ENCODE results near the gene HLF. TPM values are rescaled to one million over a fixed set of nuclear protein-coding genes. Genes with fewer than 3 reads are reported as not detected.

Gene HLF
- total and polyA plus RNA-seq, 2 donors (not counting 1 experiment from before 2014, with no cell fraction given): 0.10 TPM; not detected in 1

DNA sequence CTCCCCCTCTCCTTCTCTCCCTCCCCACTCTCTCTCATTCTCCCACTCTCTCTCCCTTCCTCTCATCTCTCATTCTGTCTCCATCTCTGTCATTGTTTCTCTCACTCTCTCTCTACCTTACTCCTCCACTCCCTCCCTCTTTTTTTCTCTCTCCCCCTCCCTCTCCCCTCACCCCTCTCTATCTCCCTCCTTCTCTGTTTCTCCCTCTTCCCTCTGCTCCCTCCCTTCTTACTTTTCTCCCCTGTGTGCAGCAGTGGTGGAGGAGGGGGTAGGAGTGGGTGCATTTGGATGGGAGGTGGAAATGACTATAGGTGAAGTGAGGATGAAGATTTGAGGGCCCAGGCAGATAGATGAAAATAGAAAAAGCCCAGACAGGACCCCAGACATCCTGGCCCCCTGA is 70.9 kb downstream of the HLF start:
- Histone ChIP-seq H2AFZ (ENCODE audit: insufficient read depth, low read depth, low read length, poor library complexity, severe bottlenecking) (no peak overlapping the region), H3K36me3 (replicated peaks in 1 of 2; ENCODE audit: control extremely low read depth in 1 of 2, control insufficient read depth in 1 of 2, extremely low read depth in 1 of 2, insufficient read depth in 2 of 2, low read length in 1 of 2) (no peaks in the 10 kb centered on the region), H3K4me2 (replicated peaks; ENCODE audit: low read depth, low read length, poor library complexity, severe bottlenecking) (no peak overlapping the region), H3K79me2 (ENCODE audit: control insufficient read depth, insufficient read depth, low read length) (no peaks in the 10 kb centered on the region), H3K27ac (ENCODE audit: low read length in 2 of 2) (no peak overlapping the region), H4K20me1 (ENCODE audit: control insufficient read depth, insufficient read depth, low read length, poor library complexity, severe bottlenecking) (no peaks in the 10 kb centered on the region), H3K9ac (ENCODE audit: low read length) (no peak overlapping the region), H3K27me3 (replicated peaks in 1 of 4; ENCODE audit: control extremely low read depth in 1 of 4, control insufficient read depth in 3 of 4, insufficient read depth in 4 of 4, low read length in 3 of 4) (peaks cover 0 to 11% (median under 1%) of the 10 kb centered on the region in 4 experiments), H3K4me1 (ENCODE audit: control insufficient read depth in 2 of 2, insufficient read depth in 2 of 2, low read length in 2 of 2) (no peaks in the 10 kb centered on the region), H3K4me3 (ENCODE audit: control extremely low read depth in 1 of 5, extremely low read depth in 1 of 5, insufficient read depth in 1 of 5, low read depth in 2 of 5, low read length in 4 of 5) (no peak overlapping the region), H3K9me3 (ENCODE audit: control extremely low read depth in 1 of 3, control insufficient read depth in 2 of 3, insufficient read depth in 1 of 3, low read length in 2 of 3) (no peaks in the 10 kb centered on the region)
- no peak for ATAC-seq (ENCODE audit: low read depth)
- ChIA-PET POLR2A (no interaction called here), CTCF (interaction anchor here (0.9 kb wide), 1 partner anchor 11 kb away, joined by 3 read pairs; no protein-coding TSS in a partner anchor)
- Mint-ChIP-seq H3K4me1 (no peaks in the 10 kb centered on the region), H3K4me3 (no peak overlapping the region), H3K9me3 (ENCODE audit: insufficient read depth) (peaks cover 4% of the 10 kb centered on the region), H3K27ac (no peak overlapping the region), H3K27me3 (peaks cover 28% of the 10 kb centered on the region)
- intact Hi-C loops (cut with micrococcal nuclease): no loop called here
- no peak for TF ChIP-seq EZH2 (IDR thresholded peaks at IDR 0.05; ENCODE audit: borderline replicate concordance, insufficient read depth, low read depth, low read length, poor library complexity, severe bottlenecking)
- TF ChIP-seq, protein P1, sequence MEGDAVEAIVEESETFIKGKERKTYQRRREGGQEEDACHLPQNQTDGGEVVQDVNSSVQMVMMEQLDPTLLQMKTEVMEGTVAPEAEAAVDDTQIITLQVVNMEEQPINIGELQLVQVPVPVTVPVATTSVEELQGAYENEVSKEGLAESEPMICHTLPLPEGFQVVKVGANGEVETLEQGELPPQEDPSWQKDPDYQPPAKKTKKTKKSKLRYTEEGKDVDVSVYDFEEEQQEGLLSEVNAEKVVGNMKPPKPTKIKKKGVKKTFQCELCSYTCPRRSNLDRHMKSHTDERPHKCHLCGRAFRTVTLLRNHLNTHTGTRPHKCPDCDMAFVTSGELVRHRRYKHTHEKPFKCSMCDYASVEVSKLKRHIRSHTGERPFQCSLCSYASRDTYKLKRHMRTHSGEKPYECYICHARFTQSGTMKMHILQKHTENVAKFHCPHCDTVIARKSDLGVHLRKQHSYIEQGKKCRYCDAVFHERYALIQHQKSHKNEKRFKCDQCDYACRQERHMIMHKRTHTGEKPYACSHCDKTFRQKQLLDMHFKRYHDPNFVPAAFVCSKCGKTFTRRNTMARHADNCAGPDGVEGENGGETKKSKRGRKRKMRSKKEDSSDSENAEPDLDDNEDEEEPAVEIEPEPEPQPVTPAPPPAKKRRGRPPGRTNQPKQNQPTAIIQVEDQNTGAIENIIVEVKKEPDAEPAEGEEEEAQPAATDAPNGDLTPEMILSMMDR (IDR thresholded peaks at IDR 0.05): no peak
- no peak for DNase-seq

DNA sequence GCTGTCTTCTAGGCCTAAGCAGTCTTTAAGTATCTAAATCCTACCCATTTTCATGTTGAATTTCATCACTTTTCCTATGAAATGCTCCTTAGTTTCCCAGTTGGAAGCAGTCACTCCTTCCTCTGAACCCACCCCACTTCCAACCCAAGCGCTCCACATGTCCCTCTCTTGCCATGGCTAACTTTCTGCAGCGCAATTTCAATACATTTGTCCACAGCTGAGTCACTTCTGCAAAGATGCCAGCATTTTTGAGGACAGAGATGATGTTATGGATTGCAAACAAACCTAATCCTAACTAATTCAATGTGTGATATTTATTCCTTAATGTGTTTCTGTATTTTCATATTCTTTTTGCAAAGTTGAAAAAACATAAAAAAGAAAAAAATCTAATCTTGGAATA is 71.7 kb downstream of the HLF start:
- no peaks in the 10 kb centered on the region for H4K20me1 ChIP-seq (ENCODE audit: control insufficient read depth, insufficient read depth, low read length, poor library complexity, severe bottlenecking)
- DNase-seq: no peak
- Mint-ChIP-seq H3K4me3 (no peak overlapping the region), H3K27me3 (peaks cover 27% of the 10 kb centered on the region), H3K27ac (no peak overlapping the region), H3K4me1 (no peaks in the 10 kb centered on the region), H3K9me3 (ENCODE audit: insufficient read depth) (peaks cover 4% of the 10 kb centered on the region)
- no peak overlapping the region for H3K27ac ChIP-seq (ENCODE audit: low read length in 2 of 2)
- WGBS (ENCODE audit: insufficient coverage): no CpG with 5 or more reads among the region's 2 CpGs
- no peak overlapping the region for H3K4me3 ChIP-seq (ENCODE audit: control extremely low read depth in 1 of 5, extremely low read depth in 1 of 5, insufficient read depth in 1 of 5, low read depth in 2 of 5, low read length in 4 of 5)
- H2AFZ ChIP-seq (ENCODE audit: insufficient read depth, low read depth, low read length, poor library complexity, severe bottlenecking): no peak overlapping the region
- TF ChIP-seq EZH2 (IDR thresholded peaks at IDR 0.05; ENCODE audit: borderline replicate concordance, insufficient read depth, low read depth, low read length, poor library complexity, severe bottlenecking): no peak
- TF ChIP-seq, protein P1 (IDR thresholded peaks at IDR 0.05): no peak
- H3K4me1 ChIP-seq (ENCODE audit: control insufficient read depth in 2 of 2, insufficient read depth in 2 of 2, low read length in 2 of 2): no peaks in the 10 kb centered on the region
- CTCF ChIA-PET: no interaction called here
- no peak overlapping the region for H3K4me2 ChIP-seq (replicated peaks; ENCODE audit: low read depth, low read length, poor library complexity, severe bottlenecking)
- POLR2A ChIA-PET: no interaction called here
- H3K9me3 ChIP-seq (ENCODE audit: control extremely low read depth in 1 of 3, control insufficient read depth in 2 of 3, insufficient read depth in 1 of 3, low read length in 2 of 3): no peaks in the 10 kb centered on the region
- ATAC-seq (ENCODE audit: low read depth): no peak
- H3K36me3 ChIP-seq (replicated peaks in 1 of 2; ENCODE audit: control extremely low read depth in 1 of 2, control insufficient read depth in 1 of 2, extremely low read depth in 1 of 2, insufficient read depth in 2 of 2, low read length in 1 of 2): no peaks in the 10 kb centered on the region
- peaks cover 0 to 13% (median 2%) of the 10 kb centered on the region in 4 experiments for H3K27me3 ChIP-seq (replicated peaks in 1 of 4; ENCODE audit: control extremely low read depth in 1 of 4, control insufficient read depth in 3 of 4, insufficient read depth in 4 of 4, low read length in 3 of 4)
- intact Hi-C loops (cut with micrococcal nuclease): no loop called here
- H3K9ac ChIP-seq (ENCODE audit: low read length): no peak overlapping the region
- H3K79me2 ChIP-seq (ENCODE audit: control insufficient read depth, insufficient read depth, low read length): no peaks in the 10 kb centered on the region
